Fibroblast of peridontal ligament (primary cell): ENCODE measurements around the gene CD200R1.
"Not testable (repeated sequence)": the region's sequence is repeated elsewhere in the genome, so short reads cannot be mapped to it uniquely, and the experiment has no call there.

ENCODE experiments used
- DNase-seq: peaks from one replicate; pipeline ENCODE4 v3.0.0-alpha.2; 2010; ENCODE audit errors: extremely low read depth

CD200R1 gene

GRCh38 chr3:112974178-112974517 is 755 bp downstream of the CD200R1 start:
- no peak for DNase-seq

GRCh38 chr3:112973325-112974177 is 1.4 kb downstream of the CD200R1 start:
- no peak for DNase-seq

- DNase-seq, result no peak
Observed at GRCh38 chr3:112972158-112972557, 2.7 kb downstream of the CD200R1 start.

GRCh38 chr3:112967828-112968227 is 7.1 kb downstream of the CD200R1 start:
- no peak for DNase-seq

GRCh38 chr3:112967425-112967824 is 7.5 kb downstream of the CD200R1 start:
- DNase-seq, result no peak

GRCh38 chr3:112966633-112967032 is 8.3 kb downstream of the CD200R1 start:
- DNase-seq, result no peak

GRCh38 chr3:112965656-112966055 is 9.2 kb downstream of the CD200R1 start:
- DNase-seq, result no peak

GRCh38 chr3:112963683-112964082 is 11.2 kb downstream of the CD200R1 start:
- no peak for DNase-seq

- DNase-seq, result no peak
Observed at GRCh38 chr3:112958811-112959560, 15.9 kb downstream of the CD200R1 start.

GRCh38 chr3:112956351-112956750 is 18.6 kb downstream of the CD200R1 start:
- DNase-seq, result no peak

- no peak for DNase-seq
Observed at GRCh38 chr3:112948346-112948838, 26.5 kb downstream of the CD200R1 start.

GRCh38 chr3:112931736-112932521 is 43.0 kb downstream of the CD200R1 start:
- no peak for DNase-seq

GRCh38 chr3:112930771-112931170 is 44.1 kb downstream of the CD200R1 start:
- DNase-seq, result no peak

GRCh38 chr3:112925969-112926368 is 48.9 kb downstream of the CD200R1 start:
- no peak for DNase-seq

- DNase-seq, result no peak
Observed at GRCh38 chr3:112925560-112925959, 49.3 kb downstream of the CD200R1 start.

- DNase-seq, result not testable (repeated sequence)
Observed at GRCh38 chr3:112919541-112919940, 55.4 kb downstream of the CD200R1 start.

- no peak for DNase-seq
Observed at GRCh38 chr3:112908252-112908651, 66.7 kb downstream of the CD200R1 start.

- DNase-seq, result no peak
Observed at GRCh38 chr3:112904786-112905185, 70.1 kb downstream of the CD200R1 start.

GRCh38 chr3:112900113-112900512 is 74.8 kb downstream of the CD200R1 start:
- no peak for DNase-seq

GRCh38 chr3:112897791-112898190 is 77.1 kb downstream of the CD200R1 start:
- no peak for DNase-seq

- DNase-seq, result no peak
Observed at GRCh38 chr3:112894258-112894657, 80.6 kb downstream of the CD200R1 start.

GRCh38 chr3:112889357-112889756 is 85.5 kb downstream of the CD200R1 start:
- DNase-seq, result no peak
